ENCODE measurements around the gene ENAH. TPM values are rescaled to one million over a fixed set of nuclear protein-coding genes. Genes with fewer than 3 reads are reported as not detected.

Gene ENAH
- total RNA-seq, 1 experiment from 2014 or later, result 100 TPM

- ATAC-seq (no peak), DNase-seq (ENCODE audit: low read depth, low spot score) (no peak)
- ChIA-PET RAD21 (ENCODE audit: low non-redundant PET in 1 of 2, low total read pairs in 2 of 2, uncharacterized antibody in 2 of 2, unreplicated experiment in 2 of 2) (no interaction called here), POLR2A (interaction anchor here (0.6 kb wide), 1 partner anchor 62 kb away, joined by 3 read pairs; no protein-coding TSS in a partner anchor), CTCF (no interaction called here)
- Histone ChIP-seq H3K9me2 (ENCODE audit: insufficient read depth) (no peaks in the 10 kb centered on the region), H3K9ac (ENCODE audit: low read length) (no peak overlapping the region), H3K4me2 (ENCODE audit: low read length) (no peak overlapping the region), H3K27me3 (ENCODE audit: insufficient read depth, low read length) (no peaks in the 10 kb centered on the region), H3K9me3 (ENCODE audit: control insufficient read depth in 1 of 2, insufficient read depth in 1 of 2, low read depth in 1 of 2, low read length in 2 of 2) (no peaks in the 10 kb centered on the region), H3K27ac (ENCODE audit: low read depth, low read length) (no peak overlapping the region), H3K4me1 (ENCODE audit: control insufficient read depth in 1 of 2, insufficient read depth in 2 of 2, low read length in 2 of 2) (no peaks in the 10 kb centered on the region; a peak in 1 of 4 replicates), H3K4me3 (replicated peaks in 1 of 2; ENCODE audit: low read depth in 1 of 2, low read length in 2 of 2) (no peak overlapping the region), H2AFZ (ENCODE audit: low read depth, low read length, poor library complexity, severe bottlenecking) (no peak overlapping the region), H4K20me1 (ENCODE audit: insufficient read depth) (no peaks in the 10 kb centered on the region), H3K36me3 (ENCODE audit: control insufficient read depth in 1 of 2, insufficient read depth in 2 of 2, low read length in 2 of 2) (no peaks in the 10 kb centered on the region), H3K79me2 (ENCODE audit: insufficient read depth, low read length) (no peaks in the 10 kb centered on the region)
- no TSS peak for BruUV-seq (replicated peaks)
- intact Hi-C loops (cut with micrococcal nuclease), result no loop called here
- no peak for TF ChIP-seq MAX (IDR thresholded peaks at IDR 0.05)
- no peak for TF ChIP-seq POLR2AphosphoS5 (IDR thresholded peaks at IDR 0.05; ENCODE audit: low read depth, low read length)
- no peak for TF ChIP-seq YY1 (IDR thresholded peaks at IDR 0.05; ENCODE audit: extremely low read depth, insufficient replicate concordance, low read depth, low read length)
- TF ChIP-seq CBX3 (IDR thresholded peaks at IDR 0.05; ENCODE audit: low read depth), result no peak
- no peak for TF ChIP-seq ZNF274 (IDR thresholded peaks at IDR 0.05; ENCODE audit: low read depth, low read length)
Measured at GRCh38 chr1:225691861-225692516, 39.1 kb upstream of the ENAH start.

GRCh38 chr1:225691377-225691776 lies 38.5 kb upstream of the ENAH start:
- H3K36me3 ChIP-seq (ENCODE audit: control insufficient read depth in 1 of 2, insufficient read depth in 2 of 2, low read length in 2 of 2), result no peaks in the 10 kb centered on the region
- BruUV-seq (replicated peaks), result no TSS peak
- POLR2A ChIA-PET, result no interaction called here
- no peak for DNase-seq (ENCODE audit: low read depth, low spot score)
- no peaks in the 10 kb centered on the region for H3K9me3 ChIP-seq (ENCODE audit: control insufficient read depth in 1 of 2, insufficient read depth in 1 of 2, low read depth in 1 of 2, low read length in 2 of 2)
- H3K27me3 ChIP-seq (ENCODE audit: insufficient read depth, low read length), result no peaks in the 10 kb centered on the region
- no peaks in the 10 kb centered on the region; a peak in 1 of 4 replicates for H3K4me1 ChIP-seq (ENCODE audit: control insufficient read depth in 1 of 2, insufficient read depth in 2 of 2, low read length in 2 of 2)
- intact Hi-C loops (cut with micrococcal nuclease), result no loop called here
- no peaks in the 10 kb centered on the region for H3K9me2 ChIP-seq (ENCODE audit: insufficient read depth)
- H3K9ac ChIP-seq (ENCODE audit: low read length), result no peak overlapping the region
- H4K20me1 ChIP-seq (ENCODE audit: insufficient read depth), result no peaks in the 10 kb centered on the region
- H2AFZ ChIP-seq (ENCODE audit: low read depth, low read length, poor library complexity, severe bottlenecking), result no peak overlapping the region
- CTCF ChIA-PET, result no interaction called here
- RAD21 ChIA-PET (ENCODE audit: low non-redundant PET in 1 of 2, low total read pairs in 2 of 2, uncharacterized antibody in 2 of 2, unreplicated experiment in 2 of 2), result no interaction called here
- no peaks in the 10 kb centered on the region for H3K79me2 ChIP-seq (ENCODE audit: insufficient read depth, low read length)
- H3K4me3 ChIP-seq (replicated peaks in 1 of 2; ENCODE audit: low read depth in 1 of 2, low read length in 2 of 2), result no peak overlapping the region
- no peak overlapping the region for H3K27ac ChIP-seq (ENCODE audit: low read depth, low read length)
- H3K4me2 ChIP-seq (ENCODE audit: low read length), result no peak overlapping the region
- no peak for TF ChIP-seq ATF3 (IDR thresholded peaks at IDR 0.05)
- no peak for TF ChIP-seq ELF1 (IDR thresholded peaks at IDR 0.05; ENCODE audit: borderline replicate concordance, low read depth)
- TF ChIP-seq RAD21 (IDR thresholded peaks at IDR 0.05; ENCODE audit: low read depth), result no peak
- no peak for ATAC-seq
